Measurements from ENCODE around the gene GPAT3. TPM values are rescaled to one million over a fixed set of nuclear protein-coding genes. Genes with fewer than 3 reads are reported as not detected.

Gene GPAT3
- total RNA-seq, 1 experiment from 2014 or later: 15.1 TPM

DNA sequence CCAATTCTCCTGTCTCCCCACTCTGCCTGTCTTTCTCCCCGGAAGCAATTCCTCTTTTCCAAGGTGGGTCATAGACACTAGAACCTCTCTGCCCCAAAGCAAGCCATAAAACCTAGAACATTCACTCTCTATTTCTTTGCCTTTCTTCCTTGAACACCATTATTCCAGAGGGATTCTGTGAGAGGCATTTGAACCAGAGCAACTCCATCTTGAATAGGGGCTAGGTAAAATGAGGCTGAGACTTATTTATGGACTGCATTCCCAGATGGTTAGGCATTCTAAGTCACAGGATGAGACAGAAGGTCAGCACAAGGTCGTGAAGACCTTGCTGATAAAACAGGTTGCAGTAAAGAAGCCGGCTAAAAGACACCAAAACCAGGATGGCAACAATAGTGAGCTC, 13.7 kb upstream of the GPAT3 start:
- no peaks in the 10 kb centered on the region for H3K4me1 ChIP-seq (ENCODE audit: control insufficient read depth, insufficient read depth, low read length)
- no peaks in the 10 kb centered on the region for H3K27me3 ChIP-seq (ENCODE audit: control insufficient read depth, insufficient read depth, low read length)
- BruUV-seq (replicated peaks): no TSS peak
- in situ Hi-C loops (cut with HindIII; ENCODE audit: low pct_unique_long_range_greater_than_20kb, low sequenced_read_pairs) (no loop called here), intact Hi-C loops (cut with micrococcal nuclease; ENCODE audit: unreplicated experiment) (no loop called here)
- ChIA-PET POLR2A (no interaction called here), CTCF (no interaction called here)
- H3K4me3 ChIP-seq (ENCODE audit: low read depth in 2 of 2, low read length in 2 of 2): no peak overlapping the region
- ATAC-seq (no peak), DNase-seq (ENCODE audit: low read depth, low spot score) (no peak)
- no peak overlapping the region for H3K27ac ChIP-seq (ENCODE audit: low read length)
- TF ChIP-seq, protein P1, sequence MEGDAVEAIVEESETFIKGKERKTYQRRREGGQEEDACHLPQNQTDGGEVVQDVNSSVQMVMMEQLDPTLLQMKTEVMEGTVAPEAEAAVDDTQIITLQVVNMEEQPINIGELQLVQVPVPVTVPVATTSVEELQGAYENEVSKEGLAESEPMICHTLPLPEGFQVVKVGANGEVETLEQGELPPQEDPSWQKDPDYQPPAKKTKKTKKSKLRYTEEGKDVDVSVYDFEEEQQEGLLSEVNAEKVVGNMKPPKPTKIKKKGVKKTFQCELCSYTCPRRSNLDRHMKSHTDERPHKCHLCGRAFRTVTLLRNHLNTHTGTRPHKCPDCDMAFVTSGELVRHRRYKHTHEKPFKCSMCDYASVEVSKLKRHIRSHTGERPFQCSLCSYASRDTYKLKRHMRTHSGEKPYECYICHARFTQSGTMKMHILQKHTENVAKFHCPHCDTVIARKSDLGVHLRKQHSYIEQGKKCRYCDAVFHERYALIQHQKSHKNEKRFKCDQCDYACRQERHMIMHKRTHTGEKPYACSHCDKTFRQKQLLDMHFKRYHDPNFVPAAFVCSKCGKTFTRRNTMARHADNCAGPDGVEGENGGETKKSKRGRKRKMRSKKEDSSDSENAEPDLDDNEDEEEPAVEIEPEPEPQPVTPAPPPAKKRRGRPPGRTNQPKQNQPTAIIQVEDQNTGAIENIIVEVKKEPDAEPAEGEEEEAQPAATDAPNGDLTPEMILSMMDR (IDR thresholded peaks at IDR 0.05): no peak
- no peak for TF ChIP-seq TCF7L2 (IDR thresholded peaks at IDR 0.05; ENCODE audit: low read depth, low read length)
- TF ChIP-seq SIN3A (IDR thresholded peaks at IDR 0.05; ENCODE audit: borderline replicate concordance, insufficient read depth, low read depth, low read length): no peak
- TF ChIP-seq POLR2AphosphoS5 (IDR thresholded peaks at IDR 0.05; ENCODE audit: low read depth, low read length): no peak
- TF ChIP-seq, protein P2, sequence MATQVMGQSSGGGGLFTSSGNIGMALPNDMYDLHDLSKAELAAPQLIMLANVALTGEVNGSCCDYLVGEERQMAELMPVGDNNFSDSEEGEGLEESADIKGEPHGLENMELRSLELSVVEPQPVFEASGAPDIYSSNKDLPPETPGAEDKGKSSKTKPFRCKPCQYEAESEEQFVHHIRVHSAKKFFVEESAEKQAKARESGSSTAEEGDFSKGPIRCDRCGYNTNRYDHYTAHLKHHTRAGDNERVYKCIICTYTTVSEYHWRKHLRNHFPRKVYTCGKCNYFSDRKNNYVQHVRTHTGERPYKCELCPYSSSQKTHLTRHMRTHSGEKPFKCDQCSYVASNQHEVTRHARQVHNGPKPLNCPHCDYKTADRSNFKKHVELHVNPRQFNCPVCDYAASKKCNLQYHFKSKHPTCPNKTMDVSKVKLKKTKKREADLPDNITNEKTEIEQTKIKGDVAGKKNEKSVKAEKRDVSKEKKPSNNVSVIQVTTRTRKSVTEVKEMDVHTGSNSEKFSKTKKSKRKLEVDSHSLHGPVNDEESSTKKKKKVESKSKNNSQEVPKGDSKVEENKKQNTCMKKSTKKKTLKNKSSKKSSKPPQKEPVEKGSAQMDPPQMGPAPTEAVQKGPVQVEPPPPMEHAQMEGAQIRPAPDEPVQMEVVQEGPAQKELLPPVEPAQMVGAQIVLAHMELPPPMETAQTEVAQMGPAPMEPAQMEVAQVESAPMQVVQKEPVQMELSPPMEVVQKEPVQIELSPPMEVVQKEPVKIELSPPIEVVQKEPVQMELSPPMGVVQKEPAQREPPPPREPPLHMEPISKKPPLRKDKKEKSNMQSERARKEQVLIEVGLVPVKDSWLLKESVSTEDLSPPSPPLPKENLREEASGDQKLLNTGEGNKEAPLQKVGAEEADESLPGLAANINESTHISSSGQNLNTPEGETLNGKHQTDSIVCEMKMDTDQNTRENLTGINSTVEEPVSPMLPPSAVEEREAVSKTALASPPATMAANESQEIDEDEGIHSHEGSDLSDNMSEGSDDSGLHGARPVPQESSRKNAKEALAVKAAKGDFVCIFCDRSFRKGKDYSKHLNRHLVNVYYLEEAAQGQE (IDR thresholded peaks at IDR 0.05; ENCODE audit: insufficient read depth in 1 of 2, low read depth in 2 of 2, low read length in 1 of 2): no peak
- H3K9me3 ChIP-seq (ENCODE audit: control insufficient read depth, insufficient read depth, low read depth, low read length): no peaks in the 10 kb centered on the region
- no peaks in the 10 kb centered on the region for H3K36me3 ChIP-seq (ENCODE audit: control insufficient read depth, insufficient read depth, low read length)

DNA sequence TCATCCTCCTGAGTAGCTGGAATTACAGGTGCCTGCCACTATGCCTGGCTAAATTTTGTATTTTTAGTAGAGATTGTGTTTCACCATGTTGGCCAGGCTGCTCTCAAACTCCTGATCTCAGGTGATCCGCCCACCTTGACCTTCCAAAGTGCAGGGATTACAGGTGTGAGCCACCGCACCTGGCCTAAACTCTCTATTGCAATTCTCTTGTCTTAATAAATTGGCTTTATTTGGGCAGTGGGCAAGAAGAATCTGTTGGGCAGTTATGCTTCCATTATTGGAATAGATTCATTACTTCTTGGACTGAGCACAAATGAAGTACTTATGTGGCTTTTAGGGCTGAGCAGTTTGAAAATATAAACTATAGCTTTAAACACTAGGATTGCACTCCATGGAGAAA, 8.2 kb upstream of the GPAT3 start:
- POLR2A ChIA-PET: no interaction called here

More for the DNA sequence above, 8.2 kb upstream of the GPAT3 start:
- intact Hi-C loops (cut with micrococcal nuclease; ENCODE audit: unreplicated experiment) (no loop called here), in situ Hi-C loops (cut with HindIII; ENCODE audit: low pct_unique_long_range_greater_than_20kb, low sequenced_read_pairs) (no loop called here)
- TF ChIP-seq POLR2AphosphoS5 (IDR thresholded peaks at IDR 0.05; ENCODE audit: low read depth, low read length) (no peak), TCF7L2 (IDR thresholded peaks at IDR 0.05; ENCODE audit: low read depth, low read length) (no peak), SIN3A (IDR thresholded peaks at IDR 0.05; ENCODE audit: borderline replicate concordance, insufficient read depth, low read depth, low read length) (no peak)
- TF ChIP-seq, protein P2 (IDR thresholded peaks at IDR 0.05; ENCODE audit: insufficient read depth in 1 of 2, low read depth in 2 of 2, low read length in 1 of 2): no peak
- TF ChIP-seq, protein P1 (IDR thresholded peaks at IDR 0.05): no peak
- no peak for ATAC-seq
- CTCF ChIA-PET: no interaction called here
- Histone ChIP-seq H3K9me3 (ENCODE audit: control insufficient read depth, insufficient read depth, low read depth, low read length) (no peaks in the 10 kb centered on the region), H3K4me1 (ENCODE audit: control insufficient read depth, insufficient read depth, low read length) (no peaks in the 10 kb centered on the region), H3K27me3 (ENCODE audit: control insufficient read depth, insufficient read depth, low read length) (no peaks in the 10 kb centered on the region), H3K27ac (ENCODE audit: low read length) (no peak overlapping the region), H3K36me3 (ENCODE audit: control insufficient read depth, insufficient read depth, low read length) (no peaks in the 10 kb centered on the region), H3K4me3 (ENCODE audit: low read depth in 2 of 2, low read length in 2 of 2) (no peak overlapping the region)
- DNase-seq (ENCODE audit: low read depth, low spot score): no peak
- BruUV-seq (replicated peaks): no TSS peak

All from Panc1 (cell line).